Measurements from ENCODE around the gene FYCO1.

Gene FYCO1

GRCh38 chr3:45940781-45941365 lies 54.8 kb downstream of the FYCO1 start:
- DNase-seq = no peak

- DNase-seq = no peak
These were observed 55.4 kb downstream of the FYCO1 start for GRCh38 chr3:45940004-45940780.

- no peak for DNase-seq
These were observed 56.3 kb downstream of the FYCO1 start for GRCh38 chr3:45939341-45939771.

- DNase-seq = peak; percentile 34 to 88 (median 71)
These were observed 56.8 kb downstream of the FYCO1 start for GRCh38 chr3:45938864-45939263.

- no peak for DNase-seq
These were observed 57.6 kb downstream of the FYCO1 start for GRCh38 chr3:45938043-45938435.

GRCh38 chr3:45937206-45938042 lies 58.2 kb downstream of the FYCO1 start:
- DNase-seq = no peak

GRCh38 chr3:45936261-45936660 lies 59.4 kb downstream of the FYCO1 start:
- no peak for DNase-seq

- DNase-seq = no peak
These were observed 62.0 kb downstream of the FYCO1 start for GRCh38 chr3:45933591-45933990.

GRCh38 chr3:45932112-45932511 lies 63.5 kb downstream of the FYCO1 start:
- no peak for DNase-seq

- DNase-seq = no peak
These were observed 64.1 kb downstream of the FYCO1 start for GRCh38 chr3:45931496-45931895.

GRCh38 chr3:45929042-45929679 lies 66.5 kb downstream of the FYCO1 start:
- peak in 4 of 5 experiments; percentile 22 to 48 (median 44) for DNase-seq

GRCh38 chr3:45927881-45928280 lies 67.7 kb downstream of the FYCO1 start:
- DNase-seq = no peak

GRCh38 chr3:45923755-45924154 lies 71.9 kb downstream of the FYCO1 start:
- no peak for DNase-seq

- DNase-seq = no peak
These were observed 72.6 kb downstream of the FYCO1 start for GRCh38 chr3:45922950-45923590.

GRCh38 chr3:45922039-45922326 lies 73.6 kb downstream of the FYCO1 start:
- DNase-seq = no peak

- DNase-seq = no peak
These were observed 74.2 kb downstream of the FYCO1 start for GRCh38 chr3:45921158-45922038.

GRCh38 chr3:45917146-45917898 lies 78.3 kb downstream of the FYCO1 start:
- DNase-seq = no peak

- peak in 4 of 5 experiments; percentile 27 to 81 (median 74) for DNase-seq
These were observed 79.9 kb downstream of the FYCO1 start for GRCh38 chr3:45915518-45916231.

- DNase-seq = no peak
These were observed 80.6 kb downstream of the FYCO1 start for GRCh38 chr3:45915059-45915439.

- DNase-seq = no peak
These were observed 81.1 kb downstream of the FYCO1 start for GRCh38 chr3:45914362-45915058.
